Stimulated activated CD4-positive, alpha-beta T cell treated with anti-CD3 and anti-CD28 coated beads, TNF-alpha, amount 100 ng/mL, for 48 hours (primary cell): ENCODE measurements around the gene ZRANB1.
"Not testable (repeated sequence)": the region's sequence is repeated elsewhere in the genome, so short reads cannot be mapped to it uniquely, and the experiment has no call there.

Source experiments
- DNase-seq, 3 donors: peaks; one replicate each; pipeline ENCODE4 v3.0.0-alpha.2; 2020; ENCODE audit warnings: low read depth in 3 of 3

ZRANB1 gene

DNA sequence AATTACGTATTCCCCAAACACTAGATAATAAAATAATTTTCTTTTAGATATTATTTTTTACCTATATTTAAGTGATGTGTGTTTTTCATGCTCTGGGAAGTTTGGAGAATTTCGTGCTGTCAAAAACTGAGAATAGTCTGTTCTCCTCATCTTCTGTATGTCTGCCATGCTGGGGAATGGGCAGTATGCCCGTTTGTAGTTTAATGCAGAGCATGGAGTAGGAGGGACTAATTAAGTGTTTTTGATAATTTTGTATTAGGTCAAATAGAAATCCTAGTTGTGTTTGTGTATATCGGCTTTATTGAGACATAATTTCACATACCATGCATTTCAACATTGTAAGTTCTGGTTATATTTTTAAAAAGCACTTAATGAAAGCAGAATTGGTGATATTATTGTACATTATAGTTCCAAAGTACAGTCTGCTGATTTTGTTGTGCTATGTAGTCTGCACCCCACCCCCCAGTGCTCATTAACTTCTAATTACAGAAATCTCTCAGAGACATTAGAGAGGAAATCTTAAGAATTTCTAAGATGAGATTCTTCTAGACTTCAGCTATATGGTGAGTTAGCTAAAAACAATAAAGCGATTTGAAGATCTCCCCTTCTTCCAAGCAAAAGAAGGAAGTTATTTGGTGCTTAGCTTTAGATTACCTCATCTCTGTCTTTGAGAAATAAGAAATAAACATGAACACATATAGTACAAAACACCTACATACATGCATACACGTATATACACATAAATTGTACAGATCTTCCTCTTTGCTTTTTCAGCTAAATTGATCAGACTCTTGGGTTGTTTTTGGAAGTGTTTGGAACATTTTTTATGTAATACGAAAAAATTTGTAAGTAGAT is 22.2 kb downstream of the ZRANB1 start:
- DNase-seq: no peak

DNA sequence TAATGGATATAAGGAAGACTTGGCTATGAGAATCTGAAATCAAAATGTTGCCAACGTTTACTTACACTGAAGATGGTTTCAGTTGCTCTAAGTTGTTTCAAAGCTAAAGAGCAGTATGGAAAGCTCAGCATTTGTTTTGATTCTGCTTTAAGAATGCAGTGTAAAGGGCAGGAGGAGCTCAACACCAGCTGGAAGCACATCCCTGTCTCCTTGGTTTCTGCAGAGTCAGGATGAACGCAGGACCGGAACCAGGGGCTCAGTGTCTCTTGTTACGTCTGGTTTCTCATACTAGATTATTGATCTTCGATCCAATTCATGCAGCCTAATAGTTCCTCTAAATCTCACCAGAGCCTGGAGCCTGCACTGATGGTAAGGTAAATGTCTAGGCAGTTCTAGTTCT is 24.1 kb downstream of the ZRANB1 start:
- no peak for DNase-seq

DNA sequence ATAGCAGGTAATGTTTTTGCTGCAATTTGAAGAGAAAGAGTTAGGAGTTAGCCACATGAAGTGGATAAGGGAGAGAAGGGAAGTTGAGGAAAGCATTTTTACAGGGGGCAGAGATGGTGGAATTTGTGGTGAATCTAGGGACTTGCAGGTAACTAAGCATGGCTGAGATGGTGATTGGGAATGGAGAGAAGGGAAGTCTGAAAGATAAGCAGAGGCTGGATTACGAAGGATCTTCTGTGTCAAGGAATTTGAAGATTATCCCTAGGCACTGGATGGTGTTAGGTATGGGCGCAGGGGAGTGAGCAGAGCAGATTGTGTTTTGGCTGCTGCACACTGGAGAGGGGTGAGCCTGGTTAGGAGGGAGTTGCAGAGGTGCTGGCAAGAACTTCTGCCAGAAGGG is 25.3 kb downstream of the ZRANB1 start:
- DNase-seq: no peak

DNA sequence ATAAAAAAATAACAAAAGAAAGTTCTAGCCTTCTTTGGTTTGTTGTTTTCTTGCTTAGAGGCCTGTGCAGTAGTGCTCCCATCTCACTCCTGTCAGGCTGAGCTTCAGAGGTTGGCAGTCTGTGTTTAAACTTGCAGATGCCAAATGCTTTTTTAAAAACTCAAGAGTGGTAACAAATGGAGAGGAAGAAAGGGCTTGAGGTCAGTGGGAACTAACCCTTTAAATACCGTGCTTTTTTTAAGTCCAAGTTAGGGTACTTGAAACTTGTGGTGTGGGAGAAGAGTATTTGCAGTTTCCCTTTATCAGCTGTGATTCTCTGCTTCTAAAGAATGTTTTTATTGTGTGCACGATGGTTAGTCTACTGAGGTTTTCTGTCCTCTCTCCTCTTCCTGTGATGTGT is 29.4 kb downstream of the ZRANB1 start:
- no peak for DNase-seq

DNA sequence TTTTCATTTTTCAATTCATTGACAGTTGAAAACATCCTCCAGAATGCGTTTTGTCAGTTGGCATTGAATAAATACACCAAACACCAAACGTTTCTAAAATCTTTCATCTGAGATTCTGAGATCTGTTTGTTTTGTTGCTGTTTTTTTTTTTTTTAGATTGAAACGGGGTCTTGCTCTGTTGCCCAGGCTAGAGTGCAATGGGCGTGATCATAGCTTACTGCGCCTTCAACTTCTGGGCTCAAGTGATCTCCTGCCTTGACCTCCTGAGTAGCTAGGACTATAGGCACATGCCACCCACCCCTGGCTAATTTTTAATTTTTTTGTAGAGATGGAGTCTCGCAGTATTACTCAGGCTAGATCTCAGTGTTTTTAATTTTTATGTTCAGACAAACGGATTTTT is 30.7 kb downstream of the ZRANB1 start:
- DNase-seq: no peak

DNA sequence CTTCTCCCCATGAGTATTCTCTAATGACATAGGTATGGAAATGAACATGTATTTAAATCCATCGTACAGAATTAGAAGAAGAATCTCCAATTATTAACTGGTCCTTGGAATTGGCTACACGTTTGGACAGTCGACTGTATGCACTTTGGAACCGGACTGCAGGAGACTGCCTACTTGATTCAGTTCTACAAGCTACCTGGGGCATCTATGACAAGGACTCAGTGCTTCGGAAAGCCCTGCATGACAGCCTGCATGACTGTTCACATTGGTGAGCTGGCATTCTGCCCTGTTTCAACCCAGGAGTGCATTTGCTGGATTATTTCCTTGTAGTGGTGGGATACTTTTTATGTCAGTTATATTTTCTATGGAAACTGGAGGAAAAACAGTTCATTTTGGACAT is 32.2 kb downstream of the ZRANB1 start:
- no peak for DNase-seq

DNA sequence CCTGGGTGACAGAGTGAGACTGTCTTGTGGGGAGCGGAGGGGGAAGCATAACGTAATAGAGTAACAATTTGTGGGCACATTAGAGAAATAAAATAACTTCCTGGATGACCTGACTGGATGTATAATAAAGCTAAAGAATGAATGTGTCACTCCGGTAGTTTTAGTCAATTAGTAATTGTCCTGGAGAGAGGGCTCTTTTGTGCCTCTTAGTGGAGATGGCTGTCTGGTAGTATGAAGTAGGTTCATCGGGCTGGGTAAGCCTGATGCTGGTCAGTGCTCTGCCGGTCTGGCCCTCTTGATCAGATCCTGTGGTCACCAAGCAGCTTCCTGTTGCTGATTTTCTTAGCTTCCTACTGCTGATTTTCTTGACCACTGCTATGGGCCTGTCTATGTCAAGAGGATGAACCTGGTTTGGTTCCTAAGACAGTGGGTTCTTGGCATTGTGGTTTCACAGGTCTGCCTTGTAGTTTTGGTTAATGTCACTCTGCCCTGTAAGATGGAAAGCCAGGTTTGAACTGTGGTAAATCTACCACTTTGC is 34.1 kb downstream of the ZRANB1 start:
- no peak for DNase-seq

DNA sequence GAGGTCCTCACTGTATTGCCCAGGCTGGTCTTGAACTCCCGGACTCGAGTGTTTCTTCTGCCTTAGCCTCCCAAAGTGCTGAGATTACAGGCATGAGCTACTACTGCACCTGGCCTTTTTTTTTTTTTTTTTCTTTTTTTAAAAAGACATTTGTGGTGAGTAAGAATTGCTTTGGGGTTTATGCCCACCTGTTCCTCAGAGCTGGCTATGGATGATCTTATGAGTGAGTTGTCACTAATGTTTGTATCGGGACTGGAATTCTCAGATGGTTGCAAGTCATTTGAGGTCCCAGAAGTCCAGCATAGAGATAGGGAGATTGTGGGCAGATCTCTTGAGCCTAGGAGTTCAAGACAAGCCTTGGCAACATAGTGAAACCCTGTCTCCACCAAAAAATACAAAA is 35.2 kb downstream of the ZRANB1 start:
- no peak for DNase-seq

DNA sequence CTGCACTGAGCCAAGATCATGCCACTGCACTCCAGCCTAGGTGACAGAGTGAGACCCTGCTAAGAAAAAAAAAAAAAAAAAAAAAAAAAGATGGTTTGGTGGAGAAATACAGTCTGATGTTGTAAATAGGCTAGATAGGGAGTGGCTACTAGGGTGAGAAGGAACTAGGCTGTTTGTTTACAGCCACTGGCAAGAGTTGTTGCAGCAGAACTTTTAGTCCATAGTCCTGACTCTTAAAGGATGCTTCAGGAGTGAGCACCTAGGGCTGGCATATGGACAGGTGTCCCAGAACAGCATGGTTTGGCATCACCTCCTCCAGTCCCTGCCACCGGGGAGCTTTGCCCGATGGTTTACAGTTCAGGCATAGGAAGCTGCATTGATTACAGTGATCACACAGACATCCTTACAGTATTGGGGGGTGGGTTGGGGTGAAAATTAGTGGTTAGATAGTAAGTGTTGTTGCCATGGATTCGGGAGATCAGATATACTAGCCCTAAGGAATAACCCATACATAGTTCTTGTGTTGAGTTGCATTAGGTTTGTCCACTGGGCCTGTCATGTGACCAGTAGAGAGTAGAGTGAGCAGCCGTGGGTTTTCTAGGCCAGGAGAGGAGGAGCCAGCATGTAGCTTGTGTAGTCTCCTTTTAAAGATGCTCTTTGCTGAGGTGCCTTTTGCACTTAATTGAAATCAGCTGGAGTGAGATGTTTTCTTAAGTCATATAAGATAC is 35.9 kb downstream of the ZRANB1 start:
- DNase-seq: no peak

DNA sequence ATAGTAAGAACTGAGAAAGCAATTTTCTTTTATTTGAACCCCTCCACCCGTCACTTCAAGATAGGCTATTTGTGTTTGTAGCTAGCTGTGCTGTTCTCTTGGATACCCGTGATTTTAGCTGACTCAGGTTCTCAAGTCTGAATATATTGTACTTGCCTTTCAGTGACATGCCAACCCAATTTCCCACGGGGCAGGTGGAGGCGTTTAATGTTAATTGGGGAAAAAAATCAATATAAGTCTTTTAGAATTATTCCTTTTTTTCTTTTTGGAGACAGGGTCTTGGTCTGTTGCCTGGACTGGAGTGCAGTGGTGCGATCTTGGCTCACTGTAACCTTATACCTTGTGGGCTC is 36.4 kb downstream of the ZRANB1 start:
- no peak for DNase-seq

DNA sequence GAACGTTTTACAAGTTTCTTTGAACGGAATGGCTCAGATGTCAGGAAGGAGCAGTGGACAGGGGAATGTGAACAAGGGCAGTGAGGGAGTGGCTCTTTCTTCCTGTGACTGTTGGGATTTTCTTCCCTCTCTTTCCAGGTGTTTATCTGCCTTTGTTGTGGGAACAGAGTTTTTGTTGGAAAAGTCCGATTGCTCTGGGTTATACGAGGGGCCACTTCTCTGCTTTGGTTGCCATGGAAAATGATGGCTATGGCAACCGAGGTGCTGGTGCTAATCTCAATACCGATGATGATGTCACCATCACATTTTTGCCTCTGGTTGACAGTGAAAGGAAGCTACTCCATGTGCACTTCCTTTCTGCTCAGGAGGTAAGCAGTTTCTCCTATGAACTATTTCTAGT is 41.4 kb downstream of the ZRANB1 start:
- DNase-seq: no peak

DNA sequence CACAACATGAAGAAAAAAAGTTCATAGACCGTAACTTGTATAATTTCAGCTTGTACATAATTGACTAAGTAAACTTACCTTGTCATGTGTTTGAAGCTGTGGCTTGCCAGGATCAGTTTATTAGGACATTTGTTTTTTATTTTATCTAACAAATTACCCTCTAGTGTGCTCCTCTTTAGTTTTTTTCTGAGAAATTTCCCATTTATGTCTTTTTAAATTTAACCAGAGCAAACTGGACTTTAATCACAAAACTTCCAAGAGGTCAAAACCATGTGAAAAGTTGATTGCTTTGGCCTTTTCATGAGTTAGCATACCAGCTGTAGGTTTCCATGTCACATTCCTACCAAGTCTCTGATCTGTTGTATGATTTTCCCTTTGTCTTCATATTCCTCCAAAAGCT is 42.5 kb downstream of the ZRANB1 start:
- no peak for DNase-seq

DNA sequence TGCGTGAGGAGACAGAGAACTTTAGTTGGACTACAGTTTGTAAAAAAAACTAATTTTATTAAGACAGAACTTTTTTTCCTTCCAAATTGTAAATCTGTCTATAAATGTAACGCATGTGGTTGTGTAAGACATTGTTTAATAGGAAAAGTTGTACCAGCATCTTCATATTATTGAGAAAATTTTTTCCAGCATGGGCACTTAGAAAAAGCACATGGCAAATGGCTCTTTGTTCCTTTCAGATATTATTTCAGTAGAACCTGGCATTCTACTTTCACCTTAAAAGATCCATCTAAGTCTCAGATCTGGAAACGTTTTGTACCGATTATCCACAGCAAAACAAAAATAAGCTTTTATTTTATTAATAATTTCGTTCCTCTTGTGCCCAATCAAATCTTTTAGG is 43.2 kb downstream of the ZRANB1 start:
- no peak for DNase-seq

DNA sequence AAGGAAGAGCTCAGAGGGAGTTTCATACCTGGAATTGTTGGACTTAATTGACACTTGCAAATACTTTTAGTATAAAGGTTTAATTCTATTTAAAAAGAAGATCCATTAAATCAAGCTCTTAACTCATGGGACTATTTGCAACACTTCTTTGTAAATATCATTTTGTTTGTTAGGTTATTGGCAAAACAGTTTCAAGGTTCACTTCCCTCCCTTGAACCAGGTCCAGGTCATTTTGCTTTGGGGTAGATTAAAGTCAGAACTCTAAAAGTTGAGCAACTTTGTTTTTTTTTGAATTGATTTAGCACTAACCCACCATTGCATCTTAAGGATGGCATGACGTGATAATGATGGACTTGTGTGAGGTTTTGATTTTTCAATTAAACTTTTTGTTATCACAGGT is 45.9 kb downstream of the ZRANB1 start:
- no peak for DNase-seq

DNA sequence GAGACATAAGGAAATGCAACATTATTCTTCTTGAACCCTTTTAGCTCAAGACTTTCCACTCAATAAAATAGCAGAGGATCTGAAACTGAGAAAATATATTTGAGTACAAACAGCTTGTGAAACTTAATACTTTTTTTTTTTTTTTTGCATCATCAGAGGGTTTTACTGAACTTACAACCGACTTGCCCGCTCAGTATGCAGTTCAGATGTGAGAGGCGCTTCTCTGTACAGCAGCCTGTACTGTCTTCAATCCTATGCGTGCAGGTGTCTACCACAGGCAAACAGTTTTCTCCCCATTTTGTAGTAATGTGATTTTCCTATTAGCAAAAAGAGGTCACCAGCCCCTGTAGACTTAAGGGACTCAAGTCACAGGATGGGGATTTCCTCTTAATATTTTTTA is 46.8 kb downstream of the ZRANB1 start:
- not testable (repeated sequence) for DNase-seq

DNA sequence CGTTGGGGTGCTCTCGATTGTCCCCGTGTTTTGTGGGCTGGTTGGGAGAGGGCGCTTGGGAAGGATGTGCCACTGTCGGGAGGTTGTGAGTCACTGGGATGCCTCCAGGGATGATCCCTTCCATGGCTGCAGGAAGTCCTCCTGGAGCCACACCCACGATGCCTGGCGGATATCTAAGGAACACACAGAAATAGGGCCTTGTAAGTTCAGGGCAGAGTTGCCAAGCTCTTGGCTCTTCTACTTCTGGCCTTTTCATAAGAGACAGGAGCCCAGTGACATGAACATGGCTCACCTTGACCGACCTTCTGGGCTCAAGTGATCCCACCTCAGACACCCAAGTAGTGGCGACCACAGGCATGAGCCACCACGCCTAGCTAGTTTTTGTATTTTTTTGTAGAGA is 47.6 kb downstream of the ZRANB1 start:
- DNase-seq: no peak

DNA sequence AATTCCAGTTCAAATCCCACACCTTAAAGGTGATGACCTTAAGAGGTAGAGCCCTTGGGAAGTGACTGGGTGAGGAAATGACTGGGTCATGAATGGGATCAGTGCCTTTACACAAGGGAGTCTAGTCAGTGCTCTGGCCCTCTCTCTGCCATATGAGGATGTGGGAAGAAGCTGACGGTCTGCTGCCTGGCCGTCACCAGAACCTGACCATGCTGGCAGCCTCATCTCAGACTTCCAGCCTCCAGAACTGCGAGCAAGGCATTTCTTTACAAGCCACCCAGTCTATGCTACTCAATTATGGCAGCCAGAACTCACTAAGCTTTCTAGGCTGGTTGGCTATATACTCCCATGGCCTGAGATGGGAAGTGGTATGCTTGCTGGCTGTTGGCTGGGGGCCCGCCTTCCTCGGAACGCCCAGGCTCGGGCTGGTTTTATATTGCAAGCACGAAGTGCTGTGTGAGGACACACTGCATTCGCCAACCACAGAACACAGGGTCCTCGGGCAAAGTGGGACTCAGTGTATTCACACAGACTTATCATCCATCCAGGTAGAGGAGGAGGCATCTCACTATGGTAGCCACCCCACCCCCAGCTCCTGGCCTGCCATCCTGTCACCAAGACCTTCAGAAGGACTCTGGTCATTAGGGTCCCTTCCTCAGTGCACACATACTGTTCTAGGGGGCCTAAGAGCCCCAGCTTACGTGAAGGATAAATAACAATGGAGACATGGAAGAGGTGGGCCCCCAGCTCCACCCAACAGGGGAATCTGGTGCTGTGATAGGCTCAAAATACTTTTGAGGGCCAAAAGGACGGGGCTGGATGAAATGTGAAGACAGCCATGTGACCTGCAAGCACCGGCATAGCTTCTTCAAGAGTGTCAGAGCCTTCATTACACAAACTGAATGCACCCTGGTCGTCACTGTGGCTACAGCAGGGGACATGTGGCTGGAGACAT is 49.0 kb downstream of the ZRANB1 start:
- no peak for DNase-seq

DNA sequence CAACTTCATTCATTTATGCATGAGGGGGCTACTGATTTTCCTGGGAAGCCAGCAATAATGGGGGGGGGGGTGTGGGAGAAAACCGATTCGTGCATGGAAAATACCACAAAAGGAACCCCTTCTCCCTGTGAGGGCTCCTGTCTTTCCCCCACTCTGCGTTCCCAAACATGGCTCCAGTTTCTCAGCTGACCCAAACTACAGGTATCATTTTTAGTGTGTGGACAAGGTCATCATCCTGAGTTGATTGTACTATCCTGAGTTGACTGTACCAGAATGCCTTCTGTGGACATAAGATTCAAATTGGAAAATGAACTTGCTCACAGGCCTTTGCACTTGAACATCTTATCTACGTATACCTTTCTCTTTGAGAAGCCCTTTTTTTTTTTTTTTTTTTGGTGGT is 49.9 kb downstream of the ZRANB1 start:
- no peak for DNase-seq

DNA sequence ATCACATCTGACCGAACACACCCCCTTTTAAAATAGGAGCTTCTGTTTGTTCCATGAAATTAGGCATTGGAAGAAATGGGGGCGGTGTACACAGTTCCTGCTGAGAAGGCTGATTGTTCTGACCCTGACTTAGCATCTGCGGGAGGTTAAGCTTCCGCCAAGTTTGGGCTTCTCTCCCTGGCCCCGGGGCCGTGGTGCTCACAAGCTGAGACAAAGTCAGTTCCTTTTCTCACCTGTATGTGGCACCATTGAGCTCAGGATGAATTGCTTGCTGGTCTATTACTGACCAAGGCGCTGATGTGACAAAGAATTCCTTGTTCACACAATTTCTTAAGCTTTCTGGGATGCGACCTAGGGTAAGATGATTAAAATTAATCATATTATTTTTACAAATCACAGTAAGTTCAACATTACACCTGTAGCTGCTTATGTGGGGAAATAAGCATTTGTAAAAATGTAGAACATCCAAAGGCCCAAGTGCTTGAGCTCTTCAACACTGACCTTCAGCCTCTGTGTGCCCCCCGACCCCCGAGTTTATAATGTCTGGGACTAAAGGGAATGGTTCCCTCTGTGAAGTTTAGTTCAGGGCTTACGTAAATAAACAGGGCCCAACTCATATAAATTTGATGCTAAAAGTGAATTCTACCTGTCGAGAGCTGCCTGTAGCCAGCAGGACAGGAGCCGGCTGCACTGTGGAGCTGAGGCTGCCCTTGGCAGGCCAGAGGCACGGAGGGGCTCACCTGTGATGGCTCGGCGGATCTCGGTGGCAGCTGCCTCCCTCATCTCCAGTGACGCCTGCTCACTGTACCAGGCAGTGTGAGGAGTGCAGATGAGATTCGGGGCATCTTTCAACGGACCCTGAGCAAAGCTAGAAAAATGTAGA is 50.8 kb downstream of the ZRANB1 start:
- DNase-seq: no peak

DNA sequence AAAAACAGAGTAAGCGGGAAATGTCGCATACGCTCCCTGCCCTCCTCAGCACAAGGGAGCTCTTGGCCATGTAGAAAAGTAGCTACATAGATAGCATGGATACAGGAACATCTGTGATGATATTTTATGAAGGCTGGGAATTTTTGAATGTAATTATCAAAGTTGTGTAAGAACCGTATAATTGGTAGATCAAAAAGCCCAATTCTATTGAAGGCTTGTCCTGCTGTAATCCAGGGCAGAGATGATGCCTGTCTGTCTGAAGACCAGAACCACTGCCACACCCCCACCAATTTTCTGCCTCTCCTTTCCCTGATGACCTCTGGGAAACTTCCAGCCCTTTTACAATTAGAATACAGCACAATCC is 51.4 kb downstream of the ZRANB1 start:
- DNase-seq: no peak
